GM21526 (cell line): ENCODE data around the gene CCDC9B.

Source experiments
- ATAC-seq: cut with Tn5 transposase; IDR thresholded peaks from one replicate; pipeline ENCODE4 v1.9.1; 2021; ENCODE audit warnings: moderate library complexity; ENCODE audit not compliant: unreplicated experiment, low FRiP score

The CCDC9B gene

DNA sequence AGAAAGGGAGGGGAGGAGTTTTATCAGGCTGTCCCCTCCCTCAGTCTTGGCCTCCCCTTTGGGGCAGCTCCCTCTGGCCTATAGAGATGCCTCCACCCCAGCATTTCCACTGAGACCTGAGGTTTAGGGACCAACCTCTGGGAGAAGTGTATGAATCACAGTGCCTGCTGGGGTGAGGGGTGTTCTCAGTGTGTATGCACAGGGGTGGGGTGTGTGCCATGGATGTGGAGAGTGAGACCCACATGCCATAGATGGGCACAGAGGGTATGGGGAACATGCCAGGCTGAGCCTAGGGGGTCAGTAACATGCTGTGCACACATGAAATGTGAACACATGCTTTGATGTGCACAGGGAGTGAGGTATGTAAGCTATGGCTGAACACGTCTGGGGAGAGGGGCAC, 45.4 kb downstream of the CCDC9B start:
- no peak for ATAC-seq

DNA sequence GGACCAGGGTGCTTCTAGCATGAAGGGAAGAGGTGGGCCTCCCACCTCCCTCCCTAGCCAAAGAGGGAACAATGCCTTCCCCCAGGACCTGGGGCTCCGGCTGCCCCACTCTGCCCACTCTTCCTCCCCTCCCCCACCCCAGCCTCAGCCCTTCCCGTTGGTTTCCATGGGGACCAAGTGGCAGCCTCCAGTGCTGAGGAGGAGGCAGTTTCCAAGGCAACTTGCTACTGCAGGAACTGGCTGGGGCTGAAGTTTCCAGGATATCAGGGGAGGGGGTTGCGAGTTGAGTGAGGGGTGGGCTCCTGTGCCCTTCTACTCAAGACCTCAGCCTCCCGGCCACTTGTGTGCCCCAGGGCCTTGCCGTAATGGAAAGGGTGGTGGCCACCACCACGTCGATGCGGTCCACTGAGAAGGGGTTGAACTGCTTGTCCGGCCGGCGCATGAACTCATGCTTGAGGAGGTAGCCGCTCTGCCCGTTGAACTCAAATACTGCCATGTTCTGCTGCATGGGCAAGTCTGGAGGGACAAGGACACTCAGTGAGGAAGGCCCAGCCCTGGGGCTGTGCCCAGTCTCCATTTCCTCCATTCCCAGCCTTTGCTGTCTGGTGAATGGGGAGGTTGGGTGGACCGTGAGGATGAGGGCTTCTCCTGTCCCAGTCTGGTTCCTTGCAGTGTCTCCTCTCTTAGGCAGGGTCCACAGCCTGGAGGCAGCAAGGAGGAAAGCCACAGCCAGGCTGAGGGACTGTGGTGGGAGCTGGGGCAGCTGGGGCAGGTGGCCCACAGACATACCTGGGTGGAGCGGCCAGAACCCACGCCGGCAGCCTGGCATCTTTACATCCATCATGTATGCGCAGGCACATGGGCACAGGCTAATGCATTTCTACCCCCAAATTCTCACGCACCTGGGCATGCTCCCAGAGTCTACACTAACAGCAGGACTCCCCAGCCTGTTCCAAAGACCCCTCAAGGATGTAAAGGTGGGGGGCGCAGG, 46.5 kb downstream of the CCDC9B start:
- ATAC-seq, result no peak

DNA sequence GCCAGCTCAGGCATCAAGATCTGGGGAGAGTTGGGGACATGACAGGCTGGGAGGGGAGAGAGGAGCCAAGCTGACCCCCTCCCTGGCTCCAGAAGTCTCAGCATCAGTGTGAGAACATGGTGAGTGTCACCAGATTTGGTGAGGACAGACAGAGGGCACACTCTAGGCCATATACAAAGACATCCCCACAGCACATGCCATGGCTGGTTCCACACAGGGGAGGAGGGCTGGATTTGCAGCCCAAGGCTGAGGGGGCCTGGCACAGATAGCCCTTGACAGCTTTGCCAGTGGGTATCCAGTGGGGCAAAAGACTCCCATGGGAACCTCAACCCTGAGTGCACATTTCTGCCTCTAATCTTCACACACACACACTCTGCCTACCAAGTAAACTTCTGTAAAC, 47.7 kb downstream of the CCDC9B start:
- ATAC-seq, result no peak

DNA sequence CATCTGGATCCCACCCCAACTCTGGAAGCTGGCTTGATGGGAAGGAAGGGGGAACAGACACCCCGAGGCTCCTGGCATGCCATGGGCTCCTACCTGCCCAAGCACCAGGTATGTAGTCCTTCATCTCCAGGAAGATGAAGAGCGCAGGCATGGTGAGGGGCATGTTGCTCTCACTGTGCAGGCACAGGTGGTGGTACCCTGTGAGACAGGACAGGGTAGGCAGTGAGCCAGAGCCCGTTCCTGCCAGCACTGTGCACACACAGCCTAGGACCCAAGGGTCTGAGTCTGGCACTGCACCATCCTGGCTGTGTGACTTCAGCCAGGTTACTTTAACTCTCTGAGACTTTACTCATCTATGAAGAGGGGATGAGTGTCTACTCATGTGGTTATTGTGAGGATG, 48.5 kb downstream of the CCDC9B start:
- no peak for ATAC-seq

DNA sequence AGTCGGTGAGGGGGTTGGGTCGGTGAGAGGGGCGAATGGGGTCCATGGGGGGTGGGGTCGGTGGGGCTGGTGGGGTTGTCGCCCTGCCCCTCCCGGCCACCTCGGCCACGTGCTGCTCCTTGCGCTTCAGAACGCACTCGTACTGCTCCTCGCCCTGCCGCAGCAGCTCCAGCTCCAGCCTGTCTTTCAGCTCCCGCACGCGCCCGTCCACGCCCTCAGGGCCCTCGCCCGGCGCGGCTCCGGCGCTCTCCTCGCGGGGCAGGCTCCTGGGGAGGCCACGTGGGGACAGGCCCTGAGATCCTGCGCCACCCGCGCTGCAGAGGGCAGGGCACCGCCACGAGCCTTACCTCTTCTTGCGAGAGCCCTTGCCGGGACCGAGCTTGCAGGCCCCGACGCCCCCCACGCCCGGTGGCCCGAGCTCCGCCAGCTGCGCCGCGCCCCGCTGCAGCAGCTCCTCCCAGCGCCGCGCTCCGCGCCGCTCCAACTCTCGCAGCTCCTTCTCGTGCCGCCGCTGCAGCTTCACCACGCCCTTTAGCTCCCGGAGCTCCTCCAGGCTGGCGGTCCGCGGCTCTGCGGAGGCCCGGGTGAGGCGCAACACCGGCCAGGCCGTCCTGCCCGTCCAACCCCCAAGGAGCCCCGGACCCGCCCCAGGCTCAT, 49.7 kb downstream of the CCDC9B start:
- no peak for ATAC-seq

DNA sequence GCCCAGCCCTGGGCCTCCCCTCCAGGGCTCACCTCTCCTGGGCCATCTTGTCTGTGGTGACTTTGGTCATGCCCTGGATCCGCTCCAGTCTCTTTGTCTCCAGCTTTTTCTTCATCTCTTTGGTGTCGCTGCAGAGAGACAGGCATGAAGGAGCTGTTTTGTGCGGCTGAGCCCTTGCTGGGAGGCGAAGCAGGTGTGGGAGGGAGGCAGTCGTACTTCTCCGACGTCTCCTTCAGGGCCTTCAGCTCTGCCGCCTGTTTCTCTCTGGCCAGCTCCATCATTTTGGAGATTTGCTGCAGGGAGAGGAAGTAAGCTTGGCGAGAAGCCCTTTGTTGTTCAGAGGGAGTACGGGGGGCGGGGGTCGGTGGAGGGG, 50.2 kb downstream of the CCDC9B start:
- no peak for ATAC-seq

DNA sequence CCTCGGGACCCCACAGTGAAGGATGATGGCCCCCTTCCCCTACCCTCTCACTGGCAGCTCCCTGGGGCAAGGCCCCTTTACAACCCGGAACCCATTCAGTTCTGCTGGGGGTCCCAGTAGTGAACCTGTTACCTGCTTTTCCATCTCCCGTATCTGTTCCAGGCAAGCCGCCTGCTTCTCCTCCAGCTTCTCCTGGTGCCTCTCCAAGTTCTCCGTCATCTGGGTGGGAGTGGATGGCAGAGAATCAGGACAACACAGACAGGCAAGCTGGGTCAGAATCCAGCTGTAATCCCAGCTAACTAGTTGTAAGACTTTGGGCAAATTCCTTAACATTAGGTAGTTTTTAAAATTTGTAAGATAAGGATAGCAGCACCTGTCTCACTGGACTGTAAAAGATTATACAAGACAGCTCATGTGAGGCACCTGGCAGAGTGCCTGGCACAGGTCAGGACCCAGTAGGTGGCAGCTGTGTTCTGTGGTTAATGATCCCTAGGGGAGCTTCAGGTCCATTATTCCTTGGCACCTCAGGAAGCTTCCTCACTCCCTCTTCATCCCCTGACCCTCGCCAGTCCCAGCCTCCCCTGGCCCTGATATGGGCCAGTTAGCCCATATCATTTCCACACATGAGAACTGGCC, 51.5 kb downstream of the CCDC9B start:
- no peak for ATAC-seq

DNA sequence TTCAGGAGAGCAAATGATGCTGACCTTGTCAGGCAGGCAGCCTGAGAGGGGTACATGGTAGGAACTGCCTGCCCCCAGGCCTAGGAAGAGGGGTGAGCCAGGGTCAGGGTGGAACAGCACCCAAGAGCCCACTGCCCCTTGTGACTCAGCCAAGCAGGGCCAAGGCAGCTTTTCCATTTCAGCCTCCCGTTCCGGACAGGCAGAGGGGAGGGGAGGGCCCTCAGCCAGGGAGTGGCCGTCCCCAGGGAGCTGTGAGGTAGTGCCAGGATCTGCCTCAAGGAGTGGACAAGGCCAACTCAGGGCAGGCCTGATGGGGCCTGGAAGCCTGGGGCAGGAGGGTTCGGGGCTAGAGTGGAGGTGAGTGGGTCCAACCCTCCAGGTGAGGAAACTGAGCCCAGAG, 52.8 kb downstream of the CCDC9B start:
- ATAC-seq, result no peak

DNA sequence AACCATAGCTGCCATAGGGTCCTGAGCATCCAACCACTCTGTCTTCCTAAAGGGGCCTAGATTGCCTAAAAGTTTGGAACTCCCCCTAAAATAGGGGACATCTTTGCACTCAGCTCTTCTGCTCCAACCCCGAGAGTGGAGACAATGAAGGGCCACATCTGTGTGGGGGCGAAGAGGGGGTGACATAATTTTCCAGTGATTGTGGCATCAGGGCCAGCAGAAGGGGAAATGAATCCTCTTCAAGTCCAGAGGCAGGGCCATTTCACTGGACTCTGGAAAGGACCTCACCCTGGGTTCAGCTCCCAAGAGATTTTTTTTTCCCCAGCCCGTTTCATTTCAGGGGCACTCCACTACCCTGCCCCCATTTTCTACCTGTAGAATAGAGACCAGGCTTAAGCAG, 53.2 kb downstream of the CCDC9B start:
- no peak for ATAC-seq

DNA sequence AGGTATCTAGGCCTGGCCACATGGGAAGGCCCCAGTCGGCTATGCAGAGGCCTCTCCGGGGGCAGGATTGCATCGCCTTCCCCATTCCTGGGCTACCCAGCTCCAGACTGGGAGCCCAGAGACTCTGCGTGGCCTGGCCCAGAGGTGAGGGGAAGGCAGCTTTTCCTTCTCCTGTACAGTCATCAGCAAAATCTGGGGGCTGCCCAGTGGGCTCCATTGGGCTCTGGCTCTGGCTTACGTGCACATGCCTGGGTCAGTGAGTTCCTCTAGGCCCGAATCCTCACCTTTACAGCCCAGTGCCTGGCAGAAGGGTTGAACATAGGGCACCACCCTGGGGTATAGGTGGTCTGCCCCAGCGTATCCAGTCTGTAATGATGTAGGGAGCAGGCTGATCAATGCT, 53.9 kb downstream of the CCDC9B start:
- no peak for ATAC-seq

DNA sequence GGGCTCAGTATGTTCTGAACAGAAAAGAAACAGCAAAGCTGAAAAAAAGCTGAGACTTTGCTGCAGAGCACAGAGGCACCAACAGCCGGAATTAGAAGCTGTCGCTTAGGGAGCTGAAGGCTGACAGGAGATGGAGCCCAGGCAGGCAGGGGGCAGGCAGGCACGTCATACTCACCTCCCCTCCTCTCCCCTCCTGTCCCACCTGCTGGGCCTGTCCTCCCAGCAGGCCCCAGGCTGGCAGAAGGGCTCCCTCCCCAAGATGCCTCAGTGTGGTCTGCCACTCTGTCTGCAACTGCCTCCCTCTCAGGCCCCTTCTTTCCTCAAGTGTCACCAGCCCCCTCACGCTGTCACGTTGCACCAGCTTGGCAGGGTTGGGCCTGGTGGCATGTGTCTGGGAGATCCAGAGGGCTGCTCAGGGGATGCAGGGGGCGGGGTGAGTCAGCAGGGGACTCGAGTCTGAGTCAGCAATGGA, 54.6 kb downstream of the CCDC9B start:
- no peak for ATAC-seq

DNA sequence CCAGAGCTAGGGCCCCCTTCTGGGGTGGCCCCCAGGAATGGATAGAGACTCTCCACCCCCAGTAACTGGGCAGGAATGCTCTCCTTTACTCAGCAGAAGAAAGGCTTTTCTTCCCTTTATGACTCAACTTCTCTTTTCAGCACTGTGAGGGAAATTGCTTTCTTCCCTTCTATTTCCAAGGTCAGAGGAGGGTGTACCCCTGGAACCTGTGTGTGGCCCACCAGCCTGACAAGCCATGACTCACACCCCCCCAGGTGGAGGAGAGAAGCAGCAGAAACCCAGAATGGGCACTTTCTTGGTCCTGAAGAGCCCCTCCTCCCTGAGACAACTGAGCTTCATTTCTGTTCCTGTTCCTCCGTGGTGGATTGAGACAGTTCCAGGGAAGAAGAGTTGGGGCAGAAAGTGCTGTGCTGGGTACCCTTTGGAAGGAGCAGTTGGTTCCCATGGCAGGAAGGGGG, 55.2 kb downstream of the CCDC9B start:
- no peak for ATAC-seq

DNA sequence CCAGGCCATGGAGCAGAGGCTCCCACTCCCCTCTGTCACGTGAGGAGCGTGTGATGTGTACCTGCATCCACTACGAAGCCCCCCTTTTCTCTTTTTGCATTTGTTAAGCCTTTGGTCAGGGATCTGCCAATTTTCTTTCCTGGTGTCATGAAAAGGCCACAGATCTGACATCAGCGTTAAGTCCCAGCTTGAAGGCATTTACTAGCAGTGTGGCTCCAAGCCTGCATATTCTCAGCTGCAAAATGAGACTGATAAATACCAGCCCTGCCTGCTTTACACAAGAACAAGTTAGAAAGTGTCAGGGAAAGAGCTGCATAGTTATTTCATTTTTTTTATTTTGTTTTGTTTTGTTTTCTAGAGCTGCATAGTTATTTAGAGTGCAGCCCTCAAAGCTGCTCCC, 55.6 kb downstream of the CCDC9B start:
- ATAC-seq, result no peak

DNA sequence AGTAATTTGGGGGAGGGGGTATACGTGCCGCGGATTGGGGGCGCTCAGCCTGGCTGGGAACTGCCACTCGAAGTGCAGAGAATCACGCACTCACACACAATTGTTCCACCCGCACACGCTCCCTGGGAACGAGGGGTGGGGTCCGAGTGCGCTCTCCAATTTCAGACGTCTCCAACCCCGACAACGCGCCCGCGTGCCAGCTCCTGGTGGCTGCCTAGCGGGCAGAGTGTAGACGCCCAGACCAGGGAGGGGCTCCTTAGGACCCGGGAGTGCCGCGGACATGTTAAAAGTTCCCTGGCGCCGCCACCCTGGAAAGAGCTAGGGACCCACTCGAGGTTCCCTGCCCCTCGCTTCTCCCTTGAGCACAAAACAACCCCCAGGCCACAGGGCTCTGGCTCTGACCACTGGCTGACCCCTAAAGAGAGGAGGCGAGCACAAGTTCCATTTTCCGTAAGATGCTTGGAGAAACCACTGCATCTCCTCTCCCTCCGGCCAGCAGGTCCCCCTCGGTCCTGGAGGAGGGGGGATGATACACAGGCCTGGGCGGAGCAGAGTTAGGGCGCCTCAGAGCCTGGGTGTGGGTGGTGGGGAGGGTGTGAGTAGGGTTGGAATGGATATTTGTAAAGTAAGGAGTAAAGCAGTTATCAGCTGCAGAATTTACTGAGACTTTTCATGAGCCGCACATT, 57.0 kb downstream of the CCDC9B start:
- ATAC-seq, result no peak

DNA sequence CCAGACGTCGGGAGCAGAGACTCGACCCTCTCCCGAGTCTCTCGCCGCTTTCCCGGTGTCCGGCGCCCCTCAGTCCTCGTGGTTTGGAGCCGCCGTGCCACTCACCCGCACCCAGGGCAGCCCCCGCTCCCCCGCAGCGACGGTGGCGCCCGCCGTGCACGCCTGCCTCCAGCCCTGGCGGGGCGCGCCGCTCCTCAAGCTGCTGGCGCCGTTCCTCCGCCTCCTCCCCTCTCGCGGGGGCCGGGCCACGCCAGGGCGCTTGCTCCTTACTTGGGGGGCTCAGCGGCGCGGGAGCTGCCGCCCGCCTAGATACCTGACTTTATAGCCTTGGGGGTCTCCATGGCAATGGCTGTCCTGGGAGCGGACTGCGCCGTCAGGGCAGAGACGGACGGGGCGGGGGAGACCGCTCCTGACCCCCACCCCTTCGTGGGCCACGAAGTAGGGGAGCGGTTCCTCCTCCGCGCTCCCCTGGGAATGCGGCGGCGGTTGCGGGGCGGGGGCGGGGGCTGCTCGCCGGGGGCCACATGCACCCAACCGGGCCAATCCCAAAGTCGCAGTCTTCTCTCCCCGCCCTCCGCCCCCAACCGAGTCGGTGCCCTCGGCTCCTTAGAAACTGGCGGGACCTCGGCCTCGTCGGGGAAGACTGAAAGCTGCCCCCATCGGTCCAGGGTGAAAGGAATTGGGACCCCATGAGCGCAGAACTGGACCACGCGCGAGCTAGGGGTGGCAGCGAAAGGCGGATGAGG, 57.7 kb downstream of the CCDC9B start, which contains the start of gene ANKRD63:
Gene ANKRD63, minus strand, starts transcription at position 196 of the 746 bp plus-strand sequence. CDS start 478 bp downstream, outside the sequence.
- no peak for ATAC-seq

DNA sequence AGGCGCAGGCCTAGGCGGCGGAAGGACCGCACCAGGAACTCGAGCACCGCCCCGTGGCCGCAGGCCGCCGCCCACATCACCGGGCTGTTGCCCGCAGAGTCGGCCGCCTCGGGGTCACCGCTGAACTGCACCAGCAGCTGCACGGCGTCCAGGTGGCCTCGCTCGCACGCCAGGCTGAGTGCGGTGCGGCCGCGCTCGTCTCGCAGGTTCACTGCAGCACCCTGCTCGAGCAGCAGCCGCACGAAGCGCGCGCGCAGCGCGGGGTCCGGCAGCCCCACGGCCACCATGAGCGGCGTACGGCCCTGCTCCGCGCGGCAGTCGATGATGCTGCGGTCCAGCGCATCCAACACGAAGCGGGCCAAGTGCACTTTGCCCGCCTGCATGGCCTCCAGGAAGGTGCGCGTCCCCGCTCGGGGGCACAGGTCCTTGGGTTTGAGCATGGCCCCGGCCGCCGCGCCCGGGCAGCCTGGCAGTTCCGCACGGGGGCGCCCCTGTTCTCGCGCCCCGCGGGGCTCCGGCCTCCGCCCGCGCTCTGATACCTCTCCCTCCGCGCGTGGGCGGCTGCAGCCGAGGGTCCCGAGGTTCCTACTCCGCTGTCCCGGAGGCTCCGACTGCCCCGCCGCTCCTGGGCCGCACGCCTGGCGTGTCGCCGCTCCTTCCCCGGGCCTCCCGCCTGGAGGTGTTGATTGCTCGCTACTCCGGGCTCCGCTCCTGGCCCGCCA, 58.4 kb downstream of the CCDC9B start:
- ATAC-seq, result no peak

DNA sequence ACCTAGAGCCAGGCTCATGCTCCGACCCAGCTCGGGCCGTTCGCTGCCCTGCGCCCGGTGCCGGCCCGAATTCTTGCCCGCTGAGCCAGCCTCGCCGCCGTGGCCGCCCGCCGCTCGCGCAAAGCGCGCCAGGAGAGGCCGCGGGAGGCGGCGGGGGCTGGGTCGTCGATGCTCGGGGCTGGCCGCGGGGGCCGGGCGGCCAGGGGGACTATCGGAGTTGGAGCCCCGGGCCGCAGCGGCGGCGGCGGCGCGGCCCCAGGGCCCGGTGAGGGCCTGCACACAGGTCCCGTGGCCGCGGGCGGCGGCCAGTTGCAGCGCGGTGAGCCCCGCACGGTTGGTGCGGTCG, 59.0 kb downstream of the CCDC9B start:
- ATAC-seq, result no peak
